Liver (tissue), 9 donors: Measurements from ENCODE around the gene TMEM214. TPM values are rescaled to one million over a fixed set of nuclear protein-coding genes. Genes with fewer than 3 reads are reported as not detected.

Experiments used
- DNase-seq: peaks from one replicate; pipeline ENCODE4 v3.0.0-alpha.2; 2017; ENCODE audit warnings: low spot score
- H3K27ac ChIP-seq, 2 donors: one replicate each; pipeline ENCODE4 v1.7.0; 2013; ENCODE audit warnings: inconsistent platforms in 2 of 2, low read length in 2 of 2, control low read depth in 1 of 2, low read depth in 1 of 2, mild to moderate bottlenecking in 1 of 2
- H3K27me3 ChIP-seq, 4 donors: one replicate each; pipeline versions ENCODE4 v1.6.1 to v1.7.0; 2013; ENCODE audit warnings: low read length in 3 of 4, inconsistent platforms in 1 of 4, mild to moderate bottlenecking in 1 of 4, moderate library complexity in 1 of 4; ENCODE audit not compliant: control insufficient read depth in 4 of 4, insufficient read depth in 4 of 4
- H3K36me3 ChIP-seq, 4 donors: one replicate each; pipeline versions ENCODE4 v1.6.1 to v1.7.0; 2013; ENCODE audit warnings: low read length in 3 of 4, mild to moderate bottlenecking in 3 of 4, low read depth in 1 of 4, moderate library complexity in 1 of 4; ENCODE audit not compliant: control insufficient read depth in 4 of 4, insufficient read depth in 3 of 4
- H3K4me1 ChIP-seq, 4 donors: one replicate each; pipeline versions ENCODE4 v1.6.1 to v1.7.0; 2013; ENCODE audit warnings: low read length in 3 of 4, mild to moderate bottlenecking in 3 of 4, moderate library complexity in 1 of 4; ENCODE audit not compliant: control insufficient read depth in 4 of 4, insufficient read depth in 4 of 4
- H3K4me3 ChIP-seq, 3 donors: one replicate each; pipeline versions ENCODE4 v1.6.1 to v1.7.0; 2013; ENCODE audit warnings: low read length in 3 of 3, control low read depth in 1 of 3, low read depth in 1 of 3, mild to moderate bottlenecking in 1 of 3
- H3K9ac ChIP-seq, 2 donors: one replicate each; pipeline ENCODE4 v1.7.0; 2013; ENCODE audit warnings: low read length in 2 of 2, mild to moderate bottlenecking in 2 of 2, moderate library complexity in 2 of 2, control low read depth in 1 of 2, low read depth in 1 of 2
- H3K9me3 ChIP-seq, 4 donors: one replicate each; pipeline versions ENCODE4 v1.6.1 to v1.7.0; 2013; ENCODE audit warnings: low read length in 3 of 4; ENCODE audit not compliant: control insufficient read depth in 4 of 4
- ATF3 ChIP-seq: IDR thresholded peaks from 2 replicates; pipeline ENCODE4 v1.6.1; 2016; ENCODE audit warnings: antibody characterized with exemption
- CTCF ChIP-seq: fragments of 150-350 bp; IDR thresholded peaks from 2 replicates; pipeline ENCODE4 v1.5.1; 2017; ENCODE audit warnings: improper control_type of control experiment, low read depth, low read length; ENCODE audit not compliant: missing input control
- FOXA1 ChIP-seq: IDR thresholded peaks from 2 replicates; pipeline ENCODE4 v1.6.1; 2016; ENCODE audit warnings: antibody characterized with exemption
- FOXA2 ChIP-seq: IDR thresholded peaks from 2 replicates; pipeline ENCODE4 v1.6.1; 2016; ENCODE audit warnings: antibody characterized with exemption
- HNF4A ChIP-seq, 2 donors: conservative IDR thresholded peaks; 2 replicates each; pipeline ENCODE4 v1.6.1; 2016; ENCODE audit warnings: antibody characterized with exemption in 2 of 2, mild to moderate bottlenecking in 2 of 2
- HNF4G ChIP-seq: IDR thresholded peaks from 2 replicates; pipeline ENCODE4 v1.6.1; 2016; ENCODE audit warnings: antibody characterized with exemption
- JUND ChIP-seq, 2 donors: IDR thresholded peaks; 2 replicates each; pipeline ENCODE4 v1.6.1; 2016; ENCODE audit warnings: antibody characterized with exemption in 2 of 2
- MAX ChIP-seq: IDR thresholded peaks from 2 replicates; pipeline ENCODE4 v1.6.1; 2016; ENCODE audit warnings: antibody characterized with exemption
- NR2F2 ChIP-seq: IDR thresholded peaks from 2 replicates; pipeline ENCODE4 v1.6.1; 2016; ENCODE audit warnings: antibody characterized with exemption
- RAD21 ChIP-seq, 2 donors: IDR thresholded peaks; 2 replicates each; pipeline ENCODE4 v1.6.1; 2016; ENCODE audit warnings: antibody characterized with exemption in 2 of 2, mild to moderate bottlenecking in 2 of 2
- RXRA ChIP-seq, 2 donors: IDR thresholded peaks; 2 replicates each; pipeline ENCODE4 v1.6.1; 2017 to 2018; ENCODE audit warnings: antibody characterized with exemption in 2 of 2, mild to moderate bottlenecking in 1 of 2
- SP1 ChIP-seq: IDR thresholded peaks from 2 replicates; pipeline ENCODE4 v1.6.1; 2018; ENCODE audit warnings: antibody characterized with exemption, mild to moderate bottlenecking
- TAF1 ChIP-seq: conservative IDR thresholded peaks from 2 replicates; pipeline ENCODE4 v1.6.1; 2016; ENCODE audit warnings: antibody characterized with exemption, mild to moderate bottlenecking
- YY1 ChIP-seq: IDR thresholded peaks from 2 replicates; pipeline ENCODE4 v1.6.1; 2016; ENCODE audit warnings: antibody characterized with exemption, mild to moderate bottlenecking
- ZBTB33 ChIP-seq: IDR thresholded peaks from 2 replicates; pipeline ENCODE4 v1.6.1; 2016; ENCODE audit warnings: antibody characterized with exemption
- whole genome bisulfite sequencing: extraction: QIAGEN DNeasy Blood & Tissue Kit; methylation state at CpG from one replicate; pipeline ENCODE4 v1.1.7; 2013; 5-methylcytosine and 5-hydroxymethylcytosine counted together
- polyA plus RNA-seq, 2 donors: library from polyadenylated mRNA; stranded (reverse) in 1 of 2; unstranded in 1 of 2; fragments of 200-250 nt in 1 of 2; fragments of >200 nt in 1 of 2; fragmentation: Nextera tagmentation in 1 of 2; extraction: Ambion mirVana in 1 of 2; gene quantifications; one replicate each; pipeline versions ENCODE4 v1.2.1 to v1.2.3, GENCODE V29; 2013 to 2015
- total RNA-seq, 2 donors: library from RNA; depleted of rRNA; stranded (reverse); fragments of >200 nt; gene quantifications; one replicate each; pipeline ENCODE4 v1.2.3, GENCODE V29; 2014
- donor health status: healthy.
- donor health status: healthy.
- donor health status: healthy.
- donor health status: healthy.
- donor health status: healthy.

The TMEM214 gene
- total and polyA plus RNA-seq, 4 donors: 17.1 to 53.4 (median 38.4) TPM

- Histone ChIP-seq H3K27ac (no peak overlapping the region), H3K9me3 (no peaks in the 10 kb centered on the region), H3K4me1 (peaks cover 20 to 45% (median 37%) of the 10 kb centered on the region in 4 donors), H3K27me3 (no peaks in the 10 kb centered on the region), H3K4me3 (no peak overlapping the region), H3K9ac (no peak overlapping the region), H3K36me3 (no peaks in the 10 kb centered on the region)
- 95% methylated on average over 5 of the region's 5 CpGs for WGBS
- TF ChIP-seq SP1 (no peak), RAD21 (IDR thresholded peaks at IDR 0.05) (no peak), HNF4G (no peak), HNF4A (conservative IDR thresholded peaks at IDR 0.05) (no peak), YY1 (no peak), RXRA (IDR thresholded peaks at IDR 0.05) (no peak), ATF3 (no peak), FOXA2 (no peak), TAF1 (no peak), MAX (no peak), JUND (IDR thresholded peaks at IDR 0.05) (no peak), CTCF (no peak), FOXA1 (no peak), ZBTB33 (no peak), NR2F2 (no peak)
- no peak for DNase-seq
These were observed 46.2 kb upstream of the TMEM214 start for GRCh38 chr2:26986576-26986975.

- no peaks in the 10 kb centered on the region for H3K36me3 ChIP-seq
- TF ChIP-seq FOXA2 (no peak), HNF4G (no peak)
- 84% methylated on average over 4 of the region's 4 CpGs for WGBS
- H3K9me3 ChIP-seq: no peaks in the 10 kb centered on the region
- H3K27ac ChIP-seq: no peak overlapping the region
- no peaks in the 10 kb centered on the region for H3K27me3 ChIP-seq
- H3K4me1 ChIP-seq: peaks cover 11 to 40% (median 28%) of the 10 kb centered on the region in 4 donors
- no peak for DNase-seq
- no peak overlapping the region for H3K4me3 ChIP-seq
- no peak overlapping the region for H3K9ac ChIP-seq
These were observed 44.5 kb upstream of the TMEM214 start for GRCh38 chr2:26988058-26988860.
